H1 (cell line): ENCODE measurements around the gene HSPA12A. TPM values are rescaled to one million over a fixed set of nuclear protein-coding genes. Genes with fewer than 3 reads are reported as not detected.
A peak's percentile ranks its signal among the peaks of the same experiment; 100 is the strongest.

Source experiments
- CTCF ChIA-PET: fragments of 300-600 bp; sonication (Branson Sonifier 250); formaldehyde crosslinking; loops from one replicate; lab custom pipeline; 2021; ENCODE audit not compliant: partially characterized antibody; lab: Charles Lee
- POLR2A ChIA-PET: fragments of 300-600 bp; sonication (Branson Sonifier 250); formaldehyde crosslinking; loops from one replicate; lab custom pipeline; 2021; ENCODE audit warnings: inconsistent platforms; ENCODE audit not compliant: partially characterized antibody; lab: Charles Lee
- DNase-seq, 2 experiments: peaks; one replicate each; pipeline versions ENCODE4 v3.0.0 to v3.0.0-alpha.2; 2010 to 2022; ENCODE audit warnings: low spot score in 2 of 2, low read depth in 1 of 2, mixed read lengths in 1 of 2
- FAIRE-seq: peaks from 2 replicates; lab custom pipeline; 2011; peaks lifted over from hg19 to GRCh38; lab: Jason Lieb, UNC
- H2AFZ ChIP-seq: 2 replicates; pipeline ENCODE4 v1.8.1; 2012; ENCODE audit warnings: low read length, inconsistent platforms
- H2AK5ac ChIP-seq: 2 replicates; pipeline ENCODE4 v1.6.1; 2013; ENCODE audit warnings: low read depth, low read length
- H2BK120ac ChIP-seq: replicated peaks from 2 replicates; pipeline ENCODE3; 2013; ENCODE audit warnings: low read depth, low read length, inconsistent platforms
- H2BK12ac ChIP-seq: 2 replicates; pipeline ENCODE4 v1.6.1; 2013; ENCODE audit warnings: low read depth, low read length
- H2BK15ac ChIP-seq: 2 replicates; pipeline ENCODE4 v1.6.1; 2013; ENCODE audit warnings: low read length
- H2BK20ac ChIP-seq: 2 replicates; pipeline ENCODE4 v1.6.1; 2013; ENCODE audit warnings: low read length
- H2BK5ac ChIP-seq: 2 replicates; pipeline ENCODE4 v1.6.1; 2013; ENCODE audit warnings: low read depth, low read length
- H3K14ac ChIP-seq: 2 replicates; pipeline ENCODE4 v1.6.1; 2013; ENCODE audit warnings: inconsistent platforms; ENCODE audit not compliant: insufficient read length
- H3K18ac ChIP-seq: 2 replicates; pipeline ENCODE4 v1.6.1; 2013; ENCODE audit warnings: low read length; ENCODE audit errors: extremely low read depth
- H3K23ac ChIP-seq: 2 replicates; pipeline ENCODE4 v1.6.1; 2013; ENCODE audit warnings: inconsistent platforms; ENCODE audit not compliant: insufficient read length
- H3K23me2 ChIP-seq: 2 replicates; pipeline ENCODE4 v1.6.1; 2013; ENCODE audit warnings: low read depth, low read length
- H3K27ac ChIP-seq: 2 replicates; pipeline ENCODE4 v1.6.1; 2011; ENCODE audit warnings: low read depth, low read length, inconsistent platforms
- H3K27me3 ChIP-seq, 4 experiments: replicated peaks in 1 of 4; 1 replicate in 1 of 4; 2 replicates in 3 of 4; pipeline versions ENCODE4 v1.6.1 to v1.8.1; 2011 to 2013; ENCODE audit warnings: low read length in 3 of 4, mild to moderate bottlenecking in 3 of 4, inconsistent platforms in 2 of 4, mixed read lengths in 2 of 4, moderate library complexity in 1 of 4; ENCODE audit not compliant: control insufficient read depth in 3 of 4, insufficient read depth in 3 of 4; ENCODE audit errors: extremely low read depth in 1 of 4
- H3K36me3 ChIP-seq, 4 experiments: 2 replicates each; pipeline versions ENCODE4 v1.6.1 to v1.8.1; 2011 to 2013; ENCODE audit warnings: mild to moderate bottlenecking in 4 of 4, low read length in 3 of 4, moderate library complexity in 2 of 4, control low read depth in 1 of 4, inconsistent platforms in 1 of 4; ENCODE audit not compliant: insufficient read depth in 4 of 4, control insufficient read depth in 2 of 4
- H3K4ac ChIP-seq: replicated peaks from 2 replicates; pipeline ENCODE3; 2013; ENCODE audit warnings: low read length, low read depth, mixed read lengths, inconsistent platforms; ENCODE audit not compliant: insufficient read length
- H3K4me1 ChIP-seq, 4 experiments: replicated peaks in 1 of 4; 1 replicate in 1 of 4; 2 replicates in 3 of 4; pipeline versions ENCODE4 v1.6.1 to v1.8.1; 2011 to 2013; ENCODE audit warnings: low read length in 3 of 4, inconsistent platforms in 2 of 4, mixed read lengths in 1 of 4; ENCODE audit not compliant: insufficient read depth in 4 of 4, control insufficient read depth in 3 of 4
- H3K4me2 ChIP-seq, 2 experiments: 2 replicates each; pipeline versions ENCODE4 v1.6.1 to v1.8.1; 2011 to 2013; ENCODE audit warnings: low read depth in 2 of 2, low read length in 2 of 2, control low read depth in 1 of 2, inconsistent platforms in 1 of 2, mild to moderate bottlenecking in 1 of 2; ENCODE audit not compliant: insufficient read depth in 1 of 2
- H3K4me3 ChIP-seq, 4 experiments: fragments of 200-600, 300-600 bp in 1 of 4; sonication (generic), shearing (Covaris generic), sonication (Bioruptor Twin) in 1 of 4; 2 replicates each; pipeline versions ENCODE4 v1.5.1 to v1.8.1; 2011 to 2016; ENCODE audit warnings: low read length in 4 of 4, low read depth in 3 of 4, control low read depth in 2 of 4, inconsistent platforms in 2 of 4, mild to moderate bottlenecking in 2 of 4, mixed read lengths in 1 of 4, moderate library complexity in 1 of 4; ENCODE audit not compliant: insufficient read depth in 2 of 4; ENCODE audit errors: extremely low read depth in 1 of 4
- H3K56ac ChIP-seq: replicated peaks from 2 replicates; pipeline ENCODE3; 2013; ENCODE audit warnings: low read depth, mild to moderate bottlenecking, mixed read lengths, low read length, inconsistent platforms; ENCODE audit not compliant: insufficient read length
- H3K79me1 ChIP-seq: 2 replicates; pipeline ENCODE4 v1.6.1; 2013; ENCODE audit warnings: low read depth, low read length, control low read depth
- H3K79me2 ChIP-seq, 2 experiments: 2 replicates each; pipeline versions ENCODE4 v1.6.1 to v1.8.1; 2012 to 2013; ENCODE audit warnings: low read length in 2 of 2, mild to moderate bottlenecking in 2 of 2, inconsistent platforms in 1 of 2; ENCODE audit not compliant: insufficient read depth in 2 of 2, control insufficient read depth in 1 of 2
- H3K9ac ChIP-seq, 4 experiments: replicated peaks in 1 of 4; 1 replicate in 1 of 4; 2 replicates in 3 of 4; pipeline versions ENCODE4 v1.6.1 to v1.8.1; 2011 to 2013; ENCODE audit warnings: low read depth in 3 of 4, low read length in 3 of 4, control low read depth in 2 of 4, mild to moderate bottlenecking in 2 of 4, moderate library complexity in 2 of 4, inconsistent platforms in 1 of 4; ENCODE audit errors: extremely low read depth in 1 of 4
- H3K9me3 ChIP-seq, 2 experiments: 2 replicates each; pipeline versions ENCODE4 v1.6.1 to v1.8.1; 2012 to 2013; ENCODE audit warnings: mild to moderate bottlenecking in 2 of 2, moderate library complexity in 2 of 2, control low read depth in 1 of 2, inconsistent platforms in 1 of 2, low read depth in 1 of 2, low read length in 1 of 2, mixed read lengths in 1 of 2; ENCODE audit not compliant: insufficient read depth in 2 of 2
- H4K20me1 ChIP-seq, 2 experiments: replicated peaks in 1 of 2; 2 replicates each; pipeline versions ENCODE3 to v1.8.1; 2011 to 2013; ENCODE audit warnings: inconsistent platforms in 2 of 2, low read length in 2 of 2, mild to moderate bottlenecking in 1 of 2; ENCODE audit not compliant: insufficient read depth in 2 of 2, control insufficient read depth in 1 of 2
- H4K5ac ChIP-seq: 2 replicates; pipeline ENCODE4 v1.6.1; 2013; ENCODE audit warnings: low read length, low read depth, mixed read lengths, inconsistent platforms; ENCODE audit not compliant: insufficient read length
- H4K8ac ChIP-seq: 2 replicates; pipeline ENCODE4 v1.8.0; 2013; ENCODE audit warnings: mild to moderate bottlenecking, moderate library complexity, low read length, inconsistent platforms; ENCODE audit not compliant: insufficient read depth; ENCODE audit errors: extremely low read depth
- H4K91ac ChIP-seq: replicated peaks from 2 replicates; pipeline ENCODE3; 2013; ENCODE audit warnings: low read length, mixed read lengths, inconsistent platforms; ENCODE audit not compliant: insufficient read length
- BRCA1 ChIP-seq: IDR thresholded peaks from 2 replicates; pipeline ENCODE4 v1.6.1; 2012; ENCODE audit warnings: low read depth, low read length, improper control_type of control experiment
- CREB1 ChIP-seq: IDR thresholded peaks from 2 replicates; pipeline ENCODE4 v1.6.1; 2012; ENCODE audit warnings: inconsistent platforms
- CTCF ChIP-seq, 3 experiments: IDR thresholded peaks; 1 replicate in 2 of 3; 2 replicates in 1 of 3; pipeline versions ENCODE4 v1.5.1 to v1.6.1; 2011; ENCODE audit warnings: low read length in 3 of 3, mild to moderate bottlenecking in 3 of 3, inconsistent platforms in 2 of 3, low read depth in 1 of 3, moderate library complexity in 1 of 3; ENCODE audit not compliant: insufficient read depth in 1 of 3; ENCODE audit errors: control extremely low read depth in 1 of 3
- GTF2F1 ChIP-seq: IDR thresholded peaks from 2 replicates; pipeline ENCODE4 v1.6.1; 2012; ENCODE audit warnings: low read depth, low read length, improper control_type of control experiment, borderline replicate concordance
- JUND ChIP-seq: IDR thresholded peaks from 2 replicates; pipeline ENCODE4 v1.6.1; 2011; ENCODE audit warnings: mild to moderate bottlenecking, improper control_type of control experiment, low read length
- POU5F1 ChIP-seq: IDR thresholded peaks from 2 replicates; pipeline ENCODE4 v1.6.1; 2011; ENCODE audit warnings: low read depth, mild to moderate bottlenecking, low read length, moderate library complexity
- SAP30 ChIP-seq: fragments of 300-600 bp; sonication (generic); IDR thresholded peaks from 2 replicates; pipeline ENCODE4 v1.7.1; 2012; ENCODE audit warnings: low read length, moderate library complexity, mild to moderate bottlenecking, inconsistent platforms; ENCODE audit not compliant: insufficient read depth, insufficient replicate concordance
- SIN3A ChIP-seq, 2 experiments: IDR thresholded peaks in 1 of 2; conservative IDR thresholded peaks in 1 of 2; 2 replicates each; pipeline ENCODE4 v1.6.1; 2011 to 2012; ENCODE audit warnings: low read length in 2 of 2, improper control_type of control experiment in 1 of 2, low read depth in 1 of 2, mild to moderate bottlenecking in 1 of 2
- SIX5 ChIP-seq: IDR thresholded peaks from 2 replicates; pipeline ENCODE4 v1.6.1; 2011; ENCODE audit warnings: mild to moderate bottlenecking, low read depth, low read length
- SP2 ChIP-seq: IDR thresholded peaks from 2 replicates; pipeline ENCODE4 v1.6.1; 2012; ENCODE audit warnings: mild to moderate bottlenecking, low read length, inconsistent platforms
- TAF7 ChIP-seq: optimal IDR thresholded peaks from 2 replicates; pipeline ENCODE3; 2011; ENCODE audit warnings: low read depth, mild to moderate bottlenecking, inconsistent platforms, low read length, moderate library complexity, borderline replicate concordance
- ZNF274 ChIP-seq: IDR thresholded peaks from 2 replicates; pipeline ENCODE4 v1.7.0; 2012; ENCODE audit warnings: low read length, borderline replicate concordance; ENCODE audit errors: extremely low read depth
- WGBS, 2 experiments: shearing (Covaris generic) in 1 of 2; methylation state at CpG; one replicate each; pipeline versions ENCODE4 v1.1.6 to v1.1.7; 2013 to 2015; ENCODE audit warnings: low lambda C conversion rate in 2 of 2, mixed read lengths in 2 of 2, inconsistent platforms in 1 of 2, low coverage in 1 of 2, missing lambda C conversion rate in 1 of 2; ENCODE audit not compliant: insufficient replicate concordance in 2 of 2, insufficient coverage in 1 of 2, insufficient read length in 1 of 2; ENCODE audit errors: extremely low coverage in 1 of 2, missing lambda C conversion rate in 1 of 2; 5-methylcytosine and 5-hydroxymethylcytosine counted together
- polyA plus RNA-seq, 7 experiments: library from polyadenylated mRNA; depleted of rRNA in 3 of 7; stranded (reverse) in 5 of 7; unstranded in 2 of 7; fragments of >200 nt in 5 of 7; fragments of 200-250 nt in 2 of 7; gene quantifications; 1 replicate in 5 of 7; 2 replicates in 1 of 7; 4 replicates in 1 of 7; pipeline versions ENCODE4 v1.2.1 to v1.2.3, GENCODE V29; 2011 to 2013; ENCODE audit warnings: missing spikeins in 2 of 7, mixed read lengths in 2 of 7
- total RNA-seq: library from RNA; stranded (reverse); fragmentation: NEBNext Ultra II Directional; extraction: Animal tissue kit (Norgen Biotek cat#: 25700); gene quantifications from 2 replicates; pipeline ENCODE4 v1.2.1, GENCODE V29; 2021

HSPA12A gene
- total and polyA plus RNA-seq, 2 of the 8 experiments (the other 6 are each of a cell fraction or from before 2014, with no cell fraction given): 3.1 to 6.9 TPM

- Histone ChIP-seq H3K79me1 (no peaks in the 10 kb centered on the region), H3K36me3 (no peaks in the 10 kb centered on the region), H2BK120ac (no peak overlapping the region), H4K91ac (peak overlapping the region; percentile 23), H2BK20ac (no peak overlapping the region), H2BK15ac (no peak overlapping the region), H3K14ac (no peak overlapping the region), H4K8ac (no peak overlapping the region), H3K27me3 (no peaks in the 10 kb centered on the region), H2BK5ac (no peak overlapping the region), H2BK12ac (no peak overlapping the region), H3K27ac (no peak overlapping the region), H3K23me2 (no peaks in the 10 kb centered on the region), H2AFZ (no peak overlapping the region), H3K23ac (no peak overlapping the region), H3K4me2 (no peak overlapping the region), H3K9me3 (no peaks in the 10 kb centered on the region), H2AK5ac (no peak overlapping the region), H3K4ac (no peak overlapping the region), H3K4me3 (no peak overlapping the region), H3K9ac (no peak overlapping the region), H3K56ac (no peak overlapping the region), H4K20me1 (no peaks in the 10 kb centered on the region), H3K4me1 (peaks cover 4 to 14% (median 10%) of the 10 kb centered on the region in 4 experiments), H3K18ac (no peak overlapping the region), H3K79me2 (no peaks in the 10 kb centered on the region), H4K5ac (no peak overlapping the region)
- POLR2A ChIA-PET: interaction anchor here (1.2 to 1.8 kb wide), 3 partner anchors 15 to 35 kb away, joined by 3 to 4 read pairs (median 4); no protein-coding TSS in a partner anchor
- DNase-seq (no peak), FAIRE-seq (no peak)
- 90% methylated on average over 7 of the region's 7 CpGs; no CpG with 5 or more reads in 1 of the 2 experiments for WGBS, 2 experiments
- CTCF ChIA-PET: interaction anchor here (0.7 to 1.8 kb wide), 8 partner anchors 15 to 96 kb away, joined by 3 to 10 read pairs (median 3); no protein-coding TSS in a partner anchor
- TF ChIP-seq JUND (no peak), ZNF274 (no peak), CTCF (IDR thresholded peaks at IDR 0.05; ENCODE audit: control extremely low read depth in 1 of 3, insufficient read depth in 1 of 3, low read depth in 1 of 3, low read length in 3 of 3) (no peak), TAF7 (no peak), SIX5 (no peak), BRCA1 (no peak), SAP30 (no peak), GTF2F1 (no peak), CREB1 (no peak), SIN3A (conservative IDR thresholded peaks at IDR 0.05 in 1 of 2, IDR thresholded peaks at IDR 0.05 in 1 of 2; ENCODE audit: low read depth in 1 of 2, low read length in 2 of 2) (no peak), SP2 (no peak), POU5F1 (no peak)
These were observed 36.9 kb downstream of the HSPA12A start for GRCh38 chr10:116705498-116705897.
